HCEC 1CT (cell line): ENCODE results near the gene TNPO3.

Experiments used
- DNase-seq: peaks from one replicate; pipeline ENCODE4 v3.0.0-alpha.2; 2017

Gene TNPO3

DNA sequence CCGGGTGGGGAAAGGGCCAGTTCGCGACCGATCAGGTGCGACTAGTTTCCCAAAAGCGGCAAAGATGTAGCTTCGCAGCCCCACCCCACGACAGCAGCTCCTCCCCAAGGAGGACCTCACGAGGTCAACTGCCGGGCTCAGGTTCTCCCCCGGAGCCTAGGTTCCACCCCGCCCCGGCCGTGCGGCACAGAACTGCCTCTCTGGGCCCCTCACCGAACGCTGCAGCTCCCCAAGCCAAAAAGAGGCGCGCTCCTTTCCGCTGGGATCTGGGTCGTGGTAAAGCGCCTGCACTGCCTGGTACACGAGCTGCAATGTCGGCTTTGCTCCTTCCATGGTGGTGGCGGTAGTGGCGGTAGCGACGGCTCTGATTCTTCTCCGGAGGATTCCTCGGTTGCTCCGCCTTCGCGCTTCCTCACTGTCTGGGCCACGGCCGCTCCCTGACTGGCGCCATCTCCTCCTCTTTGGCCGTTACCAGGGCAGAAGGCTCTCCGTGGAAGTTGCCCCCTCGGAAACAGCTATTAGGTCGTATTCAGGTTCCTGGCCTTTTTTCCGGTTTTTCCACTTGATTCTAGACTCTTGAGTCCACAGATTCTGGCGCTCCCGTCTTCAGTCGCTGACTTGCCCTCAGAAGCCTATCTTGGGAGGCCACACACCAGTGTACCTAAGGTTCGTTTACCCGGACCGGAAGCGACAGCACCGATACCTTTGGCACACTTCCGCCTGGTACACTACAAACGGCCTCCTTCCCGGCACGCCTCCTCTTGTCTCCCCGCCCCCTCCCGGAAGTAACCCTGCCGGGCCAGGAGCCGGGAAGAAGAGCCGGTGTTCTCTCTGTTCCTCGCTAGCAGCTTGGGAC is at the start of gene TNPO3:
Gene TNPO3 (minus strand): TSS at position 674 of the 856 bp plus-strand sequence. CDS start 341 bp downstream, at position 333.
- peak; percentile 91 for DNase-seq

DNA sequence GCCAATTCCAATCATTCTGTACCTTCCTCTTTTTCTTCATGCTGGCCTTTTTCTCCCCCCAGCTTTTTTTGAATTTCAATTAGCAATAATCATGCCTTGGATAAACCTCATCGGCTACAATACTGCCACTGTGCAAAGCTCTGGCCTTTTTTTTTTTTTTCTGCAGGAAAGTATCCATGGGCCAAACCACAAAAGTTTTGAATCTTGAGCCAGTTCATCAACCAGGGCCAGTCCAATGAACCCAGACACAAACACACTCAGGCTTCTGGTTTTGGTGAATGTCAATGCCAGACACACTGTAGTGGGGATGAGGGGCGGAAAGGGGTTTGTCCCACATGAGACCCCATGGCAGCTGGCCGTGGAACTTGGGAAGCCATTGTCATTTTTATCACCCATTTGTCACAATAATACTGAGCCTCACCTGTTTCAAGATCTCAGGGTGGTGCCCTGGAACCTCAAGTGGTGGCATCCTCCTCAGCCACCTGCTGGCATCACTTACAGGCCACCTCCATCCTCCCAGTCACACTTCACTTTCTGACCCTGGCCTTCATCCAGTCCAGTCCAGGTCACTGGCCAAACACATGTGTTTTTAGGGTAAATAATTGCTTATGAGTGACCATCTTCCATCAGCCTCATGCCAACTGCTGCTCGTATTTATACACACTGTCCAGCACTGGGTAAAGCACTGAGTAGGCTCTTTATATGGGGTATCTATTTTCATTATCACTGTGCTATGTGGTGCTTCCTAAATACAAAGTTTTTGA is 48.8 kb upstream of the TNPO3 start:
- no peak for DNase-seq

DNA sequence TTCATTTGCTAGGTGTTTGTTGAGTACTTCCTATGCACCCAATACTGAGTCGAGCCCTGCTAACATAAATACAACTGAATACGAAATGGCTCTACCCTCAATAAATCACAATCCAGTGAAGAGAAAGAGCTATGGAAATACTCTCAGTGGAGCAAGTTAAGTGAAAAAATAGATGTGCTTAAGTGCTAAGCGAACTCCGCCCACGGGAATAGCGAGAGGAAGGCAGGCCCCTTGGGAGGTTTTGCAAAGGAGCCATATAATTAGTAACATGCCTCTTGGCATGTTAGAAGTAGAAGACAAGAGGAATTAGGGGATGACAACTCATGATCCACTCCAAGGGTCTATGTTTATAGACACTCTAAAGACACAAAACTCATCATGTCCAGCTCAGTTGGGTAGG is 46.8 kb upstream of the TNPO3 start:
- DNase-seq: no peak

DNA sequence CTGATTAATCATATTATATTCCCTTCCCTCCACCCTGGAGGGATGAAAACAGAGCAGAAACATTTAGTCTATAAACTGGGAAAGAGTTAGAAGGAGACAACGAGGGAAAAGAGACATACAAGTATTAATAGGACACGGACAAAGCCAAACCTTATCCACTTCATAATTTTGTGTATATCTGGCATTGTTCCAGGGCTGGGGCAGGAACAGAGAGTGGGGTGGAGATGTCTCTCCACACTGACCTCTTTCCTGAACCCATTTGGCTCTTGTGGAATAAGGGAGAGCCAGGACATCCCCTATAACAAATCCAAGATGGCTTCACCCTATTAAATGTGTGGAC is 45.9 kb upstream of the TNPO3 start:
- no peak for DNase-seq

DNA sequence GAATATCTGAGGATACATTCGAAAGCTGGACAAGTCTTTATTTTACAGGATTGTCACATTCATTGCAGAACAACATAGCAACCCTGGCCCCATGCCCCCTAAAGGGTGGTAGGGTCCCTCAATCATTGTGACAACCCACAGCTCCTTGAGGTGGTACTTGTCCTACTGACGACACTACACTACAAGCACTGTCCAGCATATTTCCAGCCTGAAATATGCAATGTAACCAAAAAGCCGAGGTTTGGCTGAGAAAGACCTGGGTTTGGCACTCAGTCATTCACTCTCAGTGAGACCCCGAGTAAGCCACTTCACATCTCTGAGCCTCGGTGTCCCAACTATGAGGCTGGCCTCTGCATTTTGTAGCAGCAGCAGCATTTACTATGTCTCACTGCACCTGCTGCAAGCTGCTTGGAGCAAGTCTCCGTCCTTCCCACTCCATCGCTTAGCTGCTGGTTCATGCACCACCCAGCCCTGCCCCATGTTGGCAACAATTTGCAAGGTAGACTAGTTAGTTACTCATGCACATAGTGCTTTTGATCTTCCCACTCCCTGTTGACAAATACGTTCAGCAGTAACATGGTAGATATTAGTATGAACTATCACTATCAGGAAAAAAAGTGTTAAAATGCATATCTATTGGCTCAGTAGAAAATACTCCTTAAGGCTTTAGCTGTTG is 43.6 kb upstream of the TNPO3 start:
- DNase-seq: no peak

DNA sequence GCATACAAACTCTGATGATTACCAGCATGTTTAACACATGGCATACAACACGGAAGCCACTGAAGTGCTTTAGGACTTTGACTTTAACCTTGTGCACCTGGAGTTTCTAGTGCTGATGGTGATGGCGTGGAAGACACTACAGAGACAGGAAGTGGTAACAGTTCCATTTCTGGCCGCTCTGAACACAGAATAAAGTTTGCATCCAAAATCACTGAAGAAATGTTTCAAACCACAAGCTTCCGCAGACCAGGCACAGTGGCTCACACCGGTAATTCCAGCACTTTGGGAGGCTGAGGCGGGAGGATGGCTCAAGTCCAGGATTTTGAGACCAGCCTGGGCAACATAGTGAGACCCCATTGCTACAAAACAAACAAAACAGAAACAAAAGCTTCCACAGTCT is 40.3 kb upstream of the TNPO3 start:
- no peak for DNase-seq

DNA sequence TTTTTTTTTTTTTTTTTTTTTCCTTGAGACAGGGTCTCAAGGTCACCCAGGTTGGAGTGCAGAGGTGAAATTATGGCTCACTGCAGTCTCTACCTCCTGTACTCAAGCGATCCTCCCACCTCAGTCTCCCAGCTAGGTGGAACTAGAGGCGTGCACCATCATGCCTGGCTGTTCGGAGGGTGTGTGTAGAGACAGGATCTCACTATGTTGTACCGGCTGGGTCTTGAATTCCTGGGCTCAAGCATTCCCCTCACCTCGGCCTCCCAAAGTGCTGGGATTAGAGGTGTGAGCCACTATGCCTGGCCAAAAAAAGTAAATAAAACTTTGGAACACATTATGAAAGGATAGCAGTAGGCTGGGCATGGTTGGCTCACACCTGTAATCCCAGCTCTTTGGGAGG is 39.6 kb upstream of the TNPO3 start:
- DNase-seq: no peak

DNA sequence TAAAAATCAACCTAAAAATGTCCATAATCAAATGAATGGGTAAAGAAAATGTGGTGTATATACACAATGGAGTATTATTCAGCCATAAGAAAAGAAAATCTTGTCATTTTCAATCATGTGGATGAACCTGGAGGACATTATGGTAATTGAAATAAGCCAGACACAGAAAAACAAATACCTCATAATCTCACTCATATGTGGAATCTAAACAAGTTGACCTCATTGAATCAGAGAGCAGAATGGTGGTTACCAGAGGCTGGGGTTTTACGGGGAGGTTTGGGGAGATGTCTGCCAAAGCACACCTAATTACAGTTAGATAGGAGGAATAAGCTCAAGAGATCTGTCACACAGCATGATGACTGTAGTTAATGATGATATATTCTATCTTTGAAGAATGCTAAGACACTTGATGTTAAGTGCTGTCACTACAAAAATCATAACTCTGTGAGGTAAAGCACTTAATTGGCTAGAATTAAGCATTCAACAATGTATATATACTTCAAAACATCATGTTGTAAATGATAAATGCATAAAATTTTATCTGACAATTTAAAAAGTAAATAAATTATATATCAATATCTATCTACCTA is 39.1 kb upstream of the TNPO3 start:
- no peak for DNase-seq

DNA sequence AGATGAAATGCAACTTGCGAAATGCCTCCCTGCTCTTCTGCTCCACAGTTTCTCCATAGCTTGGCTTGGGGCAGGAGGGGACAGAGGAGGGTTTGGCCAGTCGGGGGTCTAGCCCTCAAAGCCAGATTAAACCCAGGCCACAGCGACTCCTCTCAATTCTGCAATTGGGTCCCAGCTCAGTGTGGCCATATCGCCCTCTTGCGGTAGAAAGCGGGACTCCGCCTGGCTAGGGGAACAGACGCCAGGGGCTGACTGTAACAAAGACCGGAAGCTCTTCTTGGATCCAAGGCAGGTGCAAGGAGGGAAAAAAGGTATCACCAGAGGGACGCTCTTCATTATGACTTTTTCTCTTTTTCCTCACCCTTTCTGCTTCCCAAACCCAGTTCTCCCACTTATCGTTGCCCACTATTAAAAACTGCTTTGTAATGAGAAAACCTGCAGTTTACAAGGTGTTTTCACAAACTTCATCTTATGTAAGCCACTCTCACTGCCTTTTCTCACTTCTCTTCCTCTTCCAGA is 36.6 kb upstream of the TNPO3 start:
- peak; percentile 27 for DNase-seq

DNA sequence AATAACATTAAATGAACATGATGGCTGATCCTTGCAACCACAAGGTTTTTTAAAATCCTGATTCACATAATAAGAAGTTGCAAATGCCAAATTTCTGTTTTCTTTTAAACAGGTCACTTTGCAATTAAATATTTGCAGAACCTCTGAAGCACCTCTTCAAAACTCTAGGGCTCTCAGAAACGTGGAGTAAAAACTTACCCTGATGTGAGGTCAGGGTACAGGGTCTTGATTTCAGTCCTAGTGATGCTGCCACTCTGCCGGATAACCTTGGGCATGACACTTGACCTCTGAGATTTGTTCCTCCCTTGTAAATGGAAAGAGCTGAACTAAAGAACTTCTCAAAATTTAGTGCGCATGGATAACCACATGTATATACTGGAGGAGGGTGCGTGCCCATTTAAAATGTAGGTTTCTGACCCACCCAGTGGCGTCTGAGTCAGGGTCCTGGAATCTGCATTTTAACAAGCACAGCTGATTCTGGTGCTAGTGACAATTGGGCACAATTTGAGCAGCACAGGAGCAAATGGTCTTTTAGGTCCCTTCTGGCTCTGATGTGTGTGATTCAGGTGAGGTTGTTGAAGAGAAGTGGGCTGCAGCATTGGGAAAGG is 35.5 kb upstream of the TNPO3 start:
- no peak for DNase-seq

DNA sequence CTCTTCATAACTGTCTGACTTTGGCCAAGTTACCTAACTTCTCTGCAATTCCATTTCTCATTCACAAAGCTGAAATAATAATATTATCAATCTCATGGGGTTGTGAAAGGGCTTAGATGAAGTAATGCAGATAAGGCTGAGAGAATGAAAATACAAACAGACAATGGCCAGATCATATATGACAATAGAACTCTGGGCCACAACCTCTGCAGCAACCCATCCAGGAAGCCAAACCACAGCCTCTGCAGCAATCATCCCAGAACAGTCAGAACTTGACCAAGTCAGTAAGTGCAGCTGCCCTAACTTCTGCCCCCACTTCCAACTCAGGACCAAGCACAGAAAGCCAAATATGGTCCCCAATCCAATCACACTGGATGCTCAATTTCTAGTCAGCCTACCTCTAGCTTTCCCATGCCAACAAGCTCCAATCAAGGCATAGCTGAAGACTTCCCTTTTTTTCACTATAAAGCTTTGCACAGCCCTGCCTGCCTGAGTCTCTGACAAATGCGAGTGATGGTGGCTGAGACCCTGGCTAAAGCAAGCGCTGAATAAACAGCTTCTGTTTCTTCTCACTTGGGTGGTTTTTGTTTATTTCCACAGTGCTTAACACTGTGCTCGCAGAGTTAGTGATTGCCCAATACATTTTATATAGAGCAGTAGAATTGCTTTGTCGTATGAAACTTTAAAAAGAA is 34.8 kb upstream of the TNPO3 start:
- no peak for DNase-seq

DNA sequence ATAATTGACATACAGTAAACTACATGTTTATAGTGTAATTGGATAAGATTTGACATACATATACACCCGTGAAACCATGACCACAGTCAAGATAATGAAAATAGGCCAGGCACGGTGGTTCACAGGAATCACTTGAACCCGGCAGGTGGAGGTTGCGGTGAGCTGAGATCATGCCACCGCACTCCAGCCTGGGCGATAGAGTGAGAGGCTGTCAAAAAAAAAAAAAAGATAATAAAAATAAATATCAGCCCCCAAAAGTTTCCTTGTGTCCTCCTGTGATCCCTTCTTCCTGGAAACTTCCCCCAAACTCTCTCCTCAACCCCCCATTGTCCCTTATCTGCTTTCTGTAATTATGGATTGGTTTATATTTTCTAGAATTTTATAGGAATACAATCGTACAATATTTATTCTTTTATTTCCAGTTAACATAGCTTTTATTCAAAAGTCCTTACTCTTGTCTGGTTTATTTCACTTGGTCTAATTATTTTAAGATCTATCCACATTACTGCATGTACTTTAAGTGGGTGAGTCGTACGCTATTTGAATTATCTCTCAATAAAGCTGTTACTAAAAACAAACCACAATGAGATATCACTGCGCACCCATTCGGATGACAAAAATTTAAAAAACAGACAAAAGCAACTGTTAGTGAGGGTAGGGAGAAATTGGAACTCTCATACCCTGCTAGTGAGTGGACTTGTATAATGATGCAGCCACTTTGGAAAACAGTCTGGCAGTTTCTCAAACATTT is 30.1 kb upstream of the TNPO3 start:
- no peak for DNase-seq

DNA sequence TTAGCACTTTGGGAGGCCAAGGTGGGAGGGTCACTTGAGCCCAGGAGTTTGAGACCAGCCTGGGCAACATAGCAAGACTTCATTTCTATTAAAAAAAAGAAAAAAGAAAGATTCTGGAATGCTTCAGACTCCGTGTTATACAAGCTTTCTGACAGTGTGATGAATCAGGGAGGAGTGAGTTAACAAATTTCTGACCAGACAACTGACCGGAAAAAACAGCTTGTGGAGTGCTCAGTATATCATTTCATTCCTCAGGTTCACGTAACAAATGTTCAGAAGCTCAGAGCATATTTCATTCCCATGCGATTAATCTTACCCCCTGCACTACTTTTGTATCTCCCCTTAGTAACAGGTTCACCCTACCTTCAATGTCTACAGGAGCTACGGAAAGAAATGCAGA is 28.6 kb upstream of the TNPO3 start:
- DNase-seq: peak; percentile 20

DNA sequence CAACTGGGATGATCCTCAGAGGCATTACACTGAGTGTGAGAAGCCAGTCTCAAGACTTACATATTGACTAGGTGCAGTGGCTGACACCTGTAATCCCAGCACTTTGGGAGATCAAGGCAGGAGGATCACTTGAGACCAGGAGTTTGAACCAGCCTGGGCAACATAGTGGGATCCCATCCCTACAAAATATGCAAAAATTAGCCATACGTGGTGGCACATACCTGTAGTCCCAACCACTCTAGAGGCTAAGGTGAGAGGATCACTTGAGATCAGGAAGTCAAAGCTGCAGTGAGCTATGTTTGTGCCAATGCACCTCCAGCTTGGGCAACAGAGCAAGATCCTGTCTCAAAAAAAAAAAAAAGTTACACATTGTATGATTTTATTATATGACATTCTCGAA is 23.5 kb upstream of the TNPO3 start:
- DNase-seq: no peak

DNA sequence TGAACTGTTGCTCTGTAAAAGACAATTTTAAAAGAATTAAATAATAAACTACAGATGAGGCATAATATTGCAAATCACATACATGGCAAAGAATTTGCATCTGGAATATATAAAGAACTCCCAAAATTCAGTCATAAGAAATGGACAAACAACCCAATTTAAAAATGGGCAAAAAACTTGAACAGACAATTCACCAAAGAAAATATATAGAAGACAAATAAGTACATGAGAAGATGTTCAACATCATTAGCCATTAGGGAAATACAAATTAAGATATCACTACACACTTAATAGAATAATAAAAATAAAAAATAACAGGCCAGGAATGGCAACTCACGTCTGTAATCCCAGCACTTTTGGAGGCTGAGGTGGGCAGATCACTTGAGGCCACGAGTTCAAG is 22.0 kb upstream of the TNPO3 start:
- no peak for DNase-seq

DNA sequence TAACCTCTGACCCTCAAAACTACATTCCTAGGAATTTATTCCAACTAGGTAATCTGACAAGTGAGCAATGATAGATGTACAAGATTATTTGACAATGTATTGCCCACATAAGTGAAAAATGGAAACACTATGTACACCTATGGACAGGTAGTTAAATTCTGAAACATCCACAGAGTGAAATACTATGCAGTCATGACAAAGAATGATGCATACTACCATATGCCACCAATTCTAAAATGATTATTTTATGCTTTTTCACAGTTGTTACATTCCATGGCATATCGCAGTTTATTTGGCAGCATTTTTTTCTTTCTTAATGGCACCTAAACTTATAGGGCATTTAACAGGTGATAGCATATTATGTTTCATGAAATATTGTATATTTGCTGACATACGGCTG is 20.1 kb upstream of the TNPO3 start:
- DNase-seq: no peak

DNA sequence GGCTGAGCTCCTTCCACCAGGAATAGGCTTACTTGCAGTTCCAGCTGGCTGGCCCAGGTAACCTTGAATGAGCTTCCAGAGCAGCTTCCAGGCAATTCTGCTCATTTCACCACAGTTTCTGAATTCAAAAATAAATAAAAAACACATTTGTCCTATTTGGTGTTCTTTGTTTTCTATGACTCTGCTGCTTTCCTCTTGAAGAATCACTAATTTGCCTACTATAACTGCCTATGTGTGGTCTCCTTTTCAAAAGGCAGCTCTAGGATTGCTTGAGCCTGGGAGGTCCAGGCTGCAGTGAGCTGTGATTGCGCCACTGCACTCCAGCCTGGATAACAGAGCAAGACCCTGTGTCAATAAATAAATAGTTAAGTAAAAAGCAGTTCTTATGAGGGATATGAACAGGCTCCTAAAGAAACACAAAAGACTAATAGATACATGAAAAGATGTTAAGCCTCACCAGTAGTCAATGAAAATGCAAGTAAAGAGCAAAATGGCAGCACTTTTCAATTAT is 19.5 kb upstream of the TNPO3 start:
- no peak for DNase-seq

DNA sequence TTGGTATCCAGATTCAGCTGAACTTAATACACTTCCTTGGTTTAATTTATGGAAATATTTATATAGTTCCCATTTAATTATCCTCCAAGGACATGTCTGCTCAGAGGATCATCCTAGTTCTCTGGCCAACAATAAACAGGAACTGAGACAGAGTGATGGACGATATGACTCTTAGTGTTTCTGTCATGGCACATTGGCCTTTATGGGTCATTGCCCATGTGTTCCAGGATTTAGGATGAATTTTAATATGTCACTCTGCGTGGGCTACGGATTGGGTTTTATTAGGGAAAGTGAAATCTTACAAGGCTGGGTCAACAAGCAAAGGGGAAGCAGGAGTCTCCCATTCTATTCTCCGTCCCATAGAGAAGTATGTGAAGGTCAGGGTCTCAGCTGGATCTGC is 18.8 kb upstream of the TNPO3 start:
- no peak for DNase-seq

DNA sequence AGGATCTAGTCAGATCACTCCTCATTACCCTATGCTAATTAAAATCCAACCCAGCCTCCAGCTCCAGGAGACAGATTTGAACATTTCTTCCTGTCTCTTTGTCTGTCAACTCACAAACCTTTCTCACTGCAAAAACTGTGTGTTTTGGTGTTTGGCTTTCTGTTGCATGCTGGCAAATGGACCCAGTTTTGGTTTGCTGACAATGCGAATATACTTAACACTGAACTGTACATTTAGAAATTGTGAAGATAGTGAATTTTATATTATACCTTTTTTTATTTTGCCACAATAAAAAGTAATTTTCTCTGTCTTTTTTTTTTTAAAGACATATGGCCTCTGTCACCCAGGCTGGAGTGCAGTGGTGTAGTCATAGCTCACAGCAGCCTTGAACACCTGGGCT is 18.3 kb upstream of the TNPO3 start:
- no peak for DNase-seq

DNA sequence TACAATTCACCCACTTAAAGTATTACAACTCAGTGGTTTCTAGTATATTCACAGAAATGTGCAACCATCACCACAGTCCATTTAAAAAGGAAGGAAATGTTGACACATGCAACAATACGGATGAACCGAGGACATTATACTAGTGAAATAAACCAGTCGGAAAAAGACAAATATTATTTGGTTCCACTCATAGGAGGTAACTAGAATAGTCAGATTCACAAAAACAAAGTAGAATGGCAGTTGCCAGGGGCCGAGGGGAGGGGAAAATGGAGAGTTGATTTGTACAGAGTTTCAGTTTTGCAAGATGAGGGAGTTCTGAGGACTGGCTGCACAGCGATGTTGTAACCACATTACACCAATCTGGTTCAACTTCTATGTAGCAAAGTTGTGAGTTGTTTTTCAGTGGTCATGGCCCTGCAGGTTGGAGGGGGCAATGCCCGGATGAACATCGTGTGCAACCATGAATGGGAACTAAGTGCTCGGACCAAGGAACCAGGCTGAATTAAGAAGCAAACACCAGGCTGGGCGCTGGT is 17.6 kb upstream of the TNPO3 start:
- no peak for DNase-seq

DNA sequence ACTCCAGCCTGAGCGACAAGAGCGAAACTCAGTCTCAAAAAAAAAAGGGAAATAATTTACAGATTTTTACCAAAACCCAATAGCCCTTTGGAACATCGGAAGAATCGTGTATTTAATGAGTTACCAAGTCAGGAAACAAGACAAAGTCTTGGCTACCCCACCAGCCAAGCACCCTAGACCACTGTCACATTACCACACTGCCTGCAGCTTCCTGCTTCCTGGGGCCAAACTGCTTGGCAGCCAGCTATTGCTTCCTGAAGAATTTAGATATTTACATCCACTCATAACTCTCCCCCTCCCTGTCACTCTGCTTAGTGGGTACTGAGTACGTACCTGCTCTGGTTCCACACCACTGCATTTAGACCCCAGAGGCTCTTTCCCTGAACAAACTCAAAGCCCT is 14.1 kb upstream of the TNPO3 start:
- no peak for DNase-seq
